Smooth muscle cell (in vitro differentiated cells): ENCODE measurements around the gene PPY. TPM values are rescaled to one million over a fixed set of nuclear protein-coding genes. Genes with fewer than 3 reads are reported as not detected.

Experiments
- DNase-seq: peaks from one replicate; lab custom pipeline; 2025; ENCODE audit not compliant: unreplicated experiment; lab: John Stamatoyannopoulos, UW
- H2AFZ ChIP-seq: fragments of 200-600 bp; sonication (generic); 2 replicates; pipeline ENCODE4 v1.6.0; 2016; ENCODE audit warnings: antibody characterized with exemption, low read depth, mild to moderate bottlenecking
- H3F3A ChIP-seq: fragments of 200-600 bp; sonication (generic); 2 replicates; pipeline ENCODE4 v1.6.0; 2017; ENCODE audit warnings: antibody characterized with exemption, low read depth
- H3K27ac ChIP-seq: fragments of 200-600 bp; sonication (generic); 2 replicates; pipeline ENCODE4 v1.5.1; 2016; ENCODE audit warnings: low read depth, mild to moderate bottlenecking
- H3K27me3 ChIP-seq: fragments of 200-600 bp; sonication (generic); 2 replicates; pipeline ENCODE4 v1.6.1; 2016; ENCODE audit warnings: low read depth, mild to moderate bottlenecking
- H3K36me3 ChIP-seq: fragments of 200-600 bp; sonication (generic); 2 replicates; pipeline ENCODE4 v1.5.1; 2016; ENCODE audit warnings: low read depth
- H3K4me1 ChIP-seq: fragments of 200-600 bp; sonication (generic); 2 replicates; pipeline ENCODE4 v1.5.1; 2016; ENCODE audit warnings: low read depth
- H3K4me2 ChIP-seq: fragments of 200-600 bp; sonication (generic); 2 replicates; pipeline ENCODE4 v1.6.0; 2016; ENCODE audit warnings: mild to moderate bottlenecking
- H3K4me3 ChIP-seq: fragments of 200-600 bp; sonication (generic); 2 replicates; pipeline ENCODE4 v1.5.1; 2016; ENCODE audit warnings: mild to moderate bottlenecking
- H3K79me2 ChIP-seq: fragments of 200-600 bp; sonication (generic); 2 replicates; pipeline ENCODE4 v1.6.0; 2016; ENCODE audit warnings: low read depth, mild to moderate bottlenecking
- H3K9ac ChIP-seq: fragments of 200-600 bp; sonication (generic); 2 replicates; pipeline ENCODE4 v1.6.0; 2016; ENCODE audit warnings: low read depth
- H3K9me3 ChIP-seq: fragments of 200-600 bp; sonication (generic); replicated peaks from 2 replicates; pipeline ENCODE4 v1.5.1; 2016; ENCODE audit warnings: low read depth
- H4K20me1 ChIP-seq: fragments of 200-600 bp; sonication (generic); 2 replicates; pipeline ENCODE4 v1.6.0; 2016; ENCODE audit warnings: low read depth
- CTCF ChIP-seq: fragments of 200-600 bp; sonication (generic); IDR thresholded peaks from 2 replicates; pipeline ENCODE4 v1.5.1; 2017; ENCODE audit warnings: borderline replicate concordance, mild to moderate bottlenecking, antibody characterized with exemption; ENCODE audit not compliant: insufficient read depth, poor library complexity, severe bottlenecking
- WGBS: methylation state at CpG from one replicate; pipeline ENCODE4 v1.1.7; 2016; ENCODE audit warnings: low lambda C conversion rate; 5-methylcytosine and 5-hydroxymethylcytosine counted together
- polyA plus RNA-seq: library from polyadenylated mRNA; unstranded; fragments of >200 nt; fragmentation: Nextera tagmentation; extraction: Ambion mirVana; gene quantifications from 2 replicates; pipeline ENCODE4 v1.2.1, GENCODE V29; 2016
- total RNA-seq: library from RNA; depleted of rRNA; stranded (reverse); fragments of >200 nt; gene quantifications from 2 replicates; pipeline ENCODE4 v1.2.3, GENCODE V29; 2014

Gene PPY
- total and polyA plus RNA-seq, 2 experiments from 2014 or later: not detected

- no peak for DNase-seq
- Histone ChIP-seq H3K79me2 (no peaks in the 10 kb centered on the region), H3K36me3 (no peaks in the 10 kb centered on the region), H3K4me1 (no peaks in the 10 kb centered on the region), H4K20me1 (no peaks in the 10 kb centered on the region), H3K4me2 (no peak overlapping the region), H3K27me3 (peaks cover 47% of the 10 kb centered on the region), H3K9me3 (no peaks in the 10 kb centered on the region), H3K4me3 (no peak overlapping the region), H3F3A (no peaks in the 10 kb centered on the region), H2AFZ (no peak overlapping the region), H3K9ac (no peak overlapping the region), H3K27ac (no peak overlapping the region)
- no peak for TF ChIP-seq CTCF
- 74% methylated on average over 13 of the region's 13 CpGs for WGBS
Measured at GRCh38 chr17:43918026-43918389, 24.3 kb downstream of the PPY start.

GRCh38 chr17:43917348-43918025, 24.8 kb downstream of the PPY start:
- Histone ChIP-seq H3K4me1 (no peaks in the 10 kb centered on the region), H3K4me2 (peak overlapping the region; percentile 40), H3K9me3 (no peaks in the 10 kb centered on the region), H3K4me3 (no peak overlapping the region), H3K36me3 (no peaks in the 10 kb centered on the region), H3K27me3 (peaks cover 46% of the 10 kb centered on the region), H3K9ac (no peak overlapping the region), H4K20me1 (no peaks in the 10 kb centered on the region), H2AFZ (no peak overlapping the region), H3K79me2 (no peaks in the 10 kb centered on the region), H3F3A (no peaks in the 10 kb centered on the region), H3K27ac (no peak overlapping the region)
- DNase-seq: no peak
- peak; percentile 28 for TF ChIP-seq CTCF
- 30% methylated on average over 43 of the region's 43 CpGs for WGBS

GRCh38 chr17:43917016-43917347, 25.3 kb downstream of the PPY start:
- 77% methylated on average over 8 of the region's 8 CpGs for WGBS
- peaks cover 46% of the 10 kb centered on the region for H3K27me3 ChIP-seq

More at GRCh38 chr17:43917016-43917347, 25.3 kb downstream of the PPY start:
- Histone ChIP-seq H3K4me2 (no peak overlapping the region), H3K36me3 (no peaks in the 10 kb centered on the region), H2AFZ (no peak overlapping the region), H4K20me1 (no peaks in the 10 kb centered on the region), H3K9ac (no peak overlapping the region), H3F3A (no peaks in the 10 kb centered on the region), H3K27ac (no peak overlapping the region), H3K4me1 (no peaks in the 10 kb centered on the region), H3K79me2 (no peaks in the 10 kb centered on the region), H3K4me3 (no peak overlapping the region), H3K9me3 (no peaks in the 10 kb centered on the region)
- DNase-seq: no peak
- TF ChIP-seq CTCF: no peak
